SJCRH30 (cell line): ENCODE data around the gene DNAI2. TPM values are rescaled to one million over a fixed set of nuclear protein-coding genes. Genes with fewer than 3 reads are reported as not detected.

Source experiments
- DNase-seq, 2 experiments: peaks; one replicate each; pipeline ENCODE4 v3.0.0-alpha.2; 2015 to 2020
- H3K27ac ChIP-seq: fragments of 250-450 bp; sonication (Bioruptor Pico); 2 replicates; pipeline ENCODE4 v1.5.1; 2020; ENCODE audit warnings: mild to moderate bottlenecking, moderate library complexity
- H3K27me3 ChIP-seq: fragments of 250-450 bp; sonication (Bioruptor Pico); 2 replicates; pipeline ENCODE4 v1.5.1; 2020; ENCODE audit warnings: mild to moderate bottlenecking, moderate library complexity
- H3K36me3 ChIP-seq: fragments of 250-450 bp; sonication (Bioruptor Pico); 2 replicates; pipeline ENCODE4 v1.5.1; 2020; ENCODE audit warnings: mild to moderate bottlenecking, moderate library complexity
- H3K4me1 ChIP-seq: fragments of 250-450 bp; sonication (Bioruptor Pico); 2 replicates; pipeline ENCODE4 v1.5.1; 2020; ENCODE audit warnings: mild to moderate bottlenecking, moderate library complexity
- H3K4me3 ChIP-seq: fragments of 250-450 bp; sonication (Bioruptor Pico); 2 replicates; pipeline ENCODE4 v1.5.1; 2020; ENCODE audit warnings: mild to moderate bottlenecking, moderate library complexity
- H3K9me3 ChIP-seq: fragments of 250-450 bp; sonication (Bioruptor Pico); replicated peaks from 2 replicates; pipeline ENCODE4 v1.5.1; 2020; ENCODE audit warnings: mild to moderate bottlenecking, moderate library complexity
- total RNA-seq: library from RNA; depleted of rRNA; stranded (reverse); fragments of >200 nt; shearing (Covaris generic); gene quantifications from 2 replicates; pipeline ENCODE4 v1.2.3, GENCODE V29; 2014

Gene DNAI2
- total RNA-seq, 1 experiment from 2014 or later: not detected

DNA sequence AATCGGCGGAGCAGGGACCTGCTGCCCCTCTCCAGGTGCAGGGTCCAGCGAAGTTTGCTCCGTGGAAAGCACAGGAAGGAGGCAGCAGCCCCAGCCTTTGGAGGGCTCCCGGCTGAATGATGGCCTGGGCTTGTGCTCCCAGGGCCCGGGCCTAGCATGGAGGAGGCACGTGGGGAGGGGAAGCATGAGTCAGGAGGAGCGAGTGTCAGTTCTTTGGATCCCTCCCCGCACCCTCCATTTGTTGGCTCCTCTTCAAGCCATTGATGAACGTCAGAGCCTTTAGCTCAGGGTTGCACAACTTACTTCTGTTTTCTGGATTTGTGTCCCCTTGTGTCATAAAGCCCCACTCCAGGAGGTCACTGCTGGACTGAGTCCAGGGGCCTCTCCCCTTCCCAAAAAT lies 34.9 kb upstream of the DNAI2 start:
- Histone ChIP-seq H3K27me3 (no peaks in the 10 kb centered on the region), H3K36me3 (peaks cover 36% of the 10 kb centered on the region; the same call in 1 of the 2 replicates), H3K4me3 (no peak overlapping the region), H3K4me1 (peaks cover 2% of the 10 kb centered on the region; the same call in 1 of the 2 replicates), H3K27ac (no peak overlapping the region), H3K9me3 (no peaks in the 10 kb centered on the region)
- DNase-seq: no peak

GRCh38 chr17:74240618-74241205 lies 33.3 kb upstream of the DNAI2 start:
- Histone ChIP-seq H3K27me3 (no peaks in the 10 kb centered on the region), H3K9me3 (no peaks in the 10 kb centered on the region), H3K4me3 (no peak overlapping the region), H3K27ac (no peak overlapping the region), H3K4me1 (peaks cover 13% of the 10 kb centered on the region), H3K36me3 (peaks cover 36% of the 10 kb centered on the region; the same call in 1 of the 2 replicates)
- no peak for DNase-seq

DNA sequence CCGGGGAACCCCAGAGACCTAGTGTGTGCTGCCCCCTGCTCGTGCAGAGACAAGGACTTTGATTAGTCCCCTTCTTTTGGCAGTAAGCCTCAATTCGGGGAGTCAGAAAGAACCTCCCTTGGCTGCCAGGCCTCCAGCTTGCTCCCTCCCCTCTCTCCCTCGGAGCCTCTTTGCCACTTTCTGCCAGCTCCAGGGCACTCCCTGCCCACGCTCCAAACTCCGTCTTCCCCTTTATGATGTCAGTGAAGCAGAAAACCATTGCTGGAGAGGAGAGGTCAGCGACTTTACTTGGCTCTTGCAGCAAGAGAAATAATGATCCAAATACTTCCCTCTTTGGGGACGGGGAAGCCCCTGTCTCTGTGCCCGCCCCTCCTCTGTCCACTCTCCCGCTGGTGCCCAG lies 32.6 kb upstream of the DNAI2 start:
- H3K4me1 ChIP-seq: peaks cover 18% of the 10 kb centered on the region

DNA sequence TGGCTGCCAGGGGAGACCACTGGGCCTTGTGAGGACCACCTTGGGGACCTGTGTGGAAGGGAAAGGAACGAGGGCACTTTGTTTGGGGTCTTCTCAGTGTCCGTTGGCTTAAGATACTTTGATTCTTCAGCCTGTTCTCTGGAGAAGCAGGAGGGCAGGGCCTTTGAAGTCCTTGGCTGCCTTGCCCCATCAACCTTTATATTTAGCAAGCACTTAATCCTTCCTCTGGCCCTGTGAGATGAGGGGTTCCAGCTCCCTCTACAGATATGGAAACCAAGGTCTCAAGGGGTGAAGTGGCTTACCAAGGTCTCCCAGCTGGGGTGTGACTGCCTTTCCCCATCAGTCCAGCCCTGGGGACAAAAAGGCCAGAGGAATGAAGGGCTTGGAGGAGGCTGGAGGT lies 32.2 kb upstream of the DNAI2 start:
- Histone ChIP-seq H3K27me3 (no peaks in the 10 kb centered on the region), H3K9me3 (no peaks in the 10 kb centered on the region), H3K36me3 (peaks cover 39% of the 10 kb centered on the region; the same call in 1 of the 2 replicates), H3K4me3 (no peak overlapping the region), H3K4me1 (peaks cover 18% of the 10 kb centered on the region), H3K27ac (no peak overlapping the region)
- no peak for DNase-seq

More for the DNA sequence above, 32.6 kb upstream of the DNAI2 start:
- DNase-seq: no peak
- peaks cover 39% of the 10 kb centered on the region; the same call in 1 of the 2 replicates for H3K36me3 ChIP-seq
- no peak overlapping the region for H3K27ac ChIP-seq
- no peak overlapping the region for H3K4me3 ChIP-seq
- H3K27me3 ChIP-seq: no peaks in the 10 kb centered on the region
- no peaks in the 10 kb centered on the region for H3K9me3 ChIP-seq

- DNase-seq: no peak
- Histone ChIP-seq H3K4me3 (no peak overlapping the region), H3K27me3 (no peaks in the 10 kb centered on the region), H3K9me3 (no peaks in the 10 kb centered on the region), H3K36me3 (peaks cover 27% of the 10 kb centered on the region; the same call in 1 of the 2 replicates), H3K4me1 (peaks cover 18% of the 10 kb centered on the region), H3K27ac (no peak overlapping the region)
Observed at GRCh38 chr17:74243013-74243755, 30.9 kb upstream of the DNAI2 start.

GRCh38 chr17:74244128-74244527 lies 29.9 kb upstream of the DNAI2 start:
- no peak overlapping the region for H3K4me3 ChIP-seq
- H3K27ac ChIP-seq: no peak overlapping the region
- DNase-seq: no peak
- no peaks in the 10 kb centered on the region for H3K27me3 ChIP-seq
- no peaks in the 10 kb centered on the region for H3K9me3 ChIP-seq
- H3K4me1 ChIP-seq: peaks cover 18% of the 10 kb centered on the region
- H3K36me3 ChIP-seq: peaks cover 19% of the 10 kb centered on the region; the same call in 1 of the 2 replicates

- Histone ChIP-seq H3K4me1 (peaks cover 18% of the 10 kb centered on the region), H3K27me3 (no peaks in the 10 kb centered on the region), H3K27ac (no peak overlapping the region), H3K36me3 (peaks cover 18% of the 10 kb centered on the region; the same call in 1 of the 2 replicates), H3K4me3 (no peak overlapping the region), H3K9me3 (no peaks in the 10 kb centered on the region)
- no peak for DNase-seq
Observed at GRCh38 chr17:74244548-74244947, 29.5 kb upstream of the DNAI2 start.

GRCh38 chr17:74245145-74245831 lies 28.7 kb upstream of the DNAI2 start:
- H3K36me3 ChIP-seq: peaks cover 12% of the 10 kb centered on the region; the same call in 1 of the 2 replicates
- H3K4me1 ChIP-seq: peaks cover 23% of the 10 kb centered on the region
- no peaks in the 10 kb centered on the region for H3K9me3 ChIP-seq
- DNase-seq: peak; percentile 91 to 95
- H3K27me3 ChIP-seq: no peaks in the 10 kb centered on the region
- peak overlapping the region; percentile 0; the same call in 1 of the 2 replicates for H3K27ac ChIP-seq
- H3K4me3 ChIP-seq: no peak overlapping the region

GRCh38 chr17:74245871-74246270 lies 28.2 kb upstream of the DNAI2 start:
- Histone ChIP-seq H3K27me3 (no peaks in the 10 kb centered on the region), H3K36me3 (peaks cover 12% of the 10 kb centered on the region; the same call in 1 of the 2 replicates), H3K4me3 (no peak overlapping the region), H3K9me3 (no peaks in the 10 kb centered on the region), H3K4me1 (peaks cover 25% of the 10 kb centered on the region), H3K27ac (peak overlapping the region; percentile 0; the same call in 1 of the 2 replicates)
- DNase-seq: no peak

- Histone ChIP-seq H3K4me3 (no peak overlapping the region), H3K27me3 (no peaks in the 10 kb centered on the region), H3K27ac (no peak overlapping the region), H3K4me1 (peaks cover 17% of the 10 kb centered on the region), H3K36me3 (peaks cover 19% of the 10 kb centered on the region; the same call in 1 of the 2 replicates), H3K9me3 (no peaks in the 10 kb centered on the region)
- peak; percentile 69 to 71 for DNase-seq
Observed at GRCh38 chr17:74249590-74250270, 24.3 kb upstream of the DNAI2 start.

DNA sequence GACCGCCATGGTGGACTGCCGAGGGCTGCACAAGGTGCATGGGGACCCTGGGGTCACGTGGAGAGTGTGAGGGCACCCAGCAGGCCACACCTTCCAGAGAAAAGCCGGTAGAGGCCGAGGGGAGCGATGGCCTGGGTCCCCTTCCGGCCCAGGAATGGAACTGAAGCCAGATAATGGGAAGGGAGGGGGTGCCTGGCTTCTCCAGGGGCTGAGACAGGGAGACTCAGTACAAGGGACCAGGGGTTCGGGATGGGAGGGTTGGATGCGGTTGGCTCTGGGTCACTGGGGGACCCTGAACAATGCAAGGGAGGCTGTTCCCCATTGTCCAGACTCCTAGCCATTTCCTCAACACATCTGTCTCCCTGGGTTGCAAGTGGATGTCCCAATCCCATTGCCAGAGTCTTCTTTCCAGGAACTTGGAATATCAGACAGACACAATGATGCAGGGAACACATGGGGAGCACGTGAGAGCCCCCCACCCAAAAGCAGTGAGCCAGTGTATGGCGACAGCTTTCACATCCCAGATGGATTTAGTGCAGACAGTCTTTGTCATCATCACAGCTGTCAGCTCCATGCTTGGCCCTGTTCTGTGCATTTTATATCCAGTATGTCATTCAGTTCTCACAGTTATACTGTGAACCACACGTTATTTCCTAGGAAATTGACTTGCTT lies 23.6 kb upstream of the DNAI2 start:
- no peak overlapping the region for H3K4me3 ChIP-seq
- H3K27ac ChIP-seq: no peak overlapping the region
- no peak for DNase-seq
- no peaks in the 10 kb centered on the region for H3K9me3 ChIP-seq
- H3K27me3 ChIP-seq: no peaks in the 10 kb centered on the region
- H3K36me3 ChIP-seq: peaks cover 25% of the 10 kb centered on the region; the same call in 1 of the 2 replicates
- H3K4me1 ChIP-seq: peaks cover 13% of the 10 kb centered on the region

- Histone ChIP-seq H3K36me3 (peaks cover 24% of the 10 kb centered on the region; the same call in 1 of the 2 replicates), H3K4me3 (no peak overlapping the region), H3K27ac (no peak overlapping the region), H3K4me1 (peaks cover 9% of the 10 kb centered on the region), H3K27me3 (no peaks in the 10 kb centered on the region), H3K9me3 (no peaks in the 10 kb centered on the region)
- no peak for DNase-seq
Observed at GRCh38 chr17:74251051-74251450, 23.0 kb upstream of the DNAI2 start.

DNA sequence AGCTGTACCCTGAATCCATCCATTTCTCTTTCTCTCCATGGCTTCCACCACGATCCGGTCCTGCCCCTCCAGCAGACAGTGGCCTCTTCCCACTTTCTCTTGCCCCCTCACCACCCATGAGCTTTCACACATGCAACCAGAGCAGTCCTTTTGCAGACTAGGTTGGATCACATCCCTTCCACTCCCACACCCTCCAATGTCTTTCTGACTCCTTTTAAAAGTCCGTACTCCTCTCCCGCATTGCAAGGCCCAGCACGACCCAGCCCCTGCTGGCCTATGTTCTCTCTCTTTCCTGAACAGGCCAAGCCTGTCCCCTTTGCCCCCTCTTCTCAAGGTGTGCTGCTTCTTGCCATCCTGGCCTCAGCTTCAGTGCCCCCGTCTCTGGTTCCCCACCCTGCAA lies 22.5 kb upstream of the DNAI2 start:
- no peak overlapping the region for H3K27ac ChIP-seq
- H3K4me1 ChIP-seq: peaks cover 7% of the 10 kb centered on the region
- no peak overlapping the region for H3K4me3 ChIP-seq
- peaks cover 23% of the 10 kb centered on the region; the same call in 1 of the 2 replicates for H3K36me3 ChIP-seq
- H3K27me3 ChIP-seq: no peaks in the 10 kb centered on the region
- no peaks in the 10 kb centered on the region for H3K9me3 ChIP-seq
- DNase-seq: no peak

- Histone ChIP-seq H3K9me3 (no peaks in the 10 kb centered on the region), H3K27ac (no peak overlapping the region), H3K36me3 (peaks cover 23% of the 10 kb centered on the region; the same call in 1 of the 2 replicates), H3K4me1 (peaks cover 7% of the 10 kb centered on the region), H3K27me3 (no peaks in the 10 kb centered on the region), H3K4me3 (no peak overlapping the region)
- DNase-seq: no peak
Observed at GRCh38 chr17:74252211-74252610, 21.8 kb upstream of the DNAI2 start.
